K562 (cell line): ENCODE results near the gene PNPLA8. TPM values are rescaled to one million over a fixed set of nuclear protein-coding genes. Genes with fewer than 3 reads are reported as not detected.

Source experiments
- ATAC-seq: fragments of 200-7000 bp; cut with Tn5 transposase; 3 replicates; pipeline ENCODE4 v1.9.1; 2020; ENCODE audit warnings: moderate library complexity
- BruUV-seq: library from RNA; stranded (reverse); fragments of 400-500 nt; replicated peaks from 2 replicates; lab custom pipeline; 2021; lab: Mats Ljungman, UMichigan
- CTCF ChIA-PET: fragments of 300-600 bp; formaldehyde crosslinking; extraction: SDS; loops from one replicate; lab custom pipeline; 2021; ENCODE audit warnings: low intra/inter-chr PET ratio; lab: Yijun Ruan, JAX
- POLR2A ChIA-PET: fragments of 300-600, 350-650 bp; sonication (Branson Sonifier 250); formaldehyde crosslinking; extraction: SDS; loops from one replicate; lab custom pipeline; 2021; ENCODE audit warnings: antibody characterized with exemption, inconsistent platforms; lab: Yijun Ruan, JAX
- DNase-seq, 4 experiments: peaks; one replicate each; pipeline versions ENCODE4 v3.0.0 to v3.0.0-alpha.2; 2011 to 2018; ENCODE audit warnings: low spot score in 3 of 4, mixed read lengths in 3 of 4; ENCODE audit errors: extremely low read depth in 1 of 4
- FAIRE-seq: peaks from 2 replicates; lab custom pipeline; 2011; peaks lifted over from hg19 to GRCh38; lab: Jason Lieb, UNC
- H2AFZ ChIP-seq: 2 replicates; pipeline ENCODE4 v1.6.0; 2011; ENCODE audit warnings: low read depth, low read length, control low read depth, inconsistent platforms
- H3K27ac ChIP-seq: fragments of 200-600 bp; 3 replicates; pipeline ENCODE4 v1.8.0; 2011; ENCODE audit warnings: low read depth, mild to moderate bottlenecking, control low read depth, inconsistent platforms, low read length, moderate library complexity, mixed read lengths; ENCODE audit errors: extremely low read depth
- H3K27me3 ChIP-seq, 2 experiments: fragments of 300-600 bp in 1 of 2; 2 replicates in 1 of 2; 3 replicates in 1 of 2; pipeline versions ENCODE4 v1.6.0 to v1.8.0; 2011; ENCODE audit warnings: inconsistent platforms in 2 of 2, low read length in 2 of 2, mild to moderate bottlenecking in 1 of 2, mixed read lengths in 1 of 2, moderate library complexity in 1 of 2; ENCODE audit not compliant: control insufficient read depth in 2 of 2, insufficient read depth in 2 of 2
- H3K36me3 ChIP-seq: fragments of 300-600 bp; 3 replicates; pipeline ENCODE4 v1.8.0; 2011; ENCODE audit warnings: mild to moderate bottlenecking, low read length, inconsistent platforms; ENCODE audit not compliant: control insufficient read depth, insufficient read depth
- H3K4me1 ChIP-seq, 2 experiments: fragments of 200-600 bp in 1 of 2; replicated peaks in 1 of 2; 2 replicates in 1 of 2; 3 replicates in 1 of 2; pipeline versions ENCODE4 v1.5.1 to v1.8.0; 2011; ENCODE audit warnings: inconsistent platforms in 2 of 2, low read length in 2 of 2, mild to moderate bottlenecking in 1 of 2, mixed read lengths in 1 of 2, moderate library complexity in 1 of 2; ENCODE audit not compliant: control insufficient read depth in 2 of 2, insufficient read depth in 2 of 2
- H3K4me2 ChIP-seq: 2 replicates; pipeline ENCODE4 v1.6.1; 2011; ENCODE audit warnings: low read length, control low read depth, inconsistent platforms, mixed read lengths; ENCODE audit not compliant: insufficient read depth
- H3K4me3 ChIP-seq: fragments of 200-600 bp; sonication (generic), shearing (Covaris generic); 2 replicates; pipeline ENCODE4 v1.5.1; 2016; ENCODE audit warnings: control low read depth, inconsistent platforms
- H3K79me2 ChIP-seq: fragments of 200-600 bp; 3 replicates; pipeline ENCODE4 v1.8.0; 2011; ENCODE audit warnings: low read length, inconsistent platforms; ENCODE audit not compliant: control insufficient read depth, insufficient read depth
- H3K9ac ChIP-seq, 2 experiments: 2 replicates each; pipeline versions ENCODE4 v1.6.0 to v1.6.1; 2011; ENCODE audit warnings: low read depth in 2 of 2, low read length in 2 of 2, control low read depth in 1 of 2, inconsistent platforms in 1 of 2, mild to moderate bottlenecking in 1 of 2, mixed read lengths in 1 of 2; ENCODE audit not compliant: insufficient read depth in 1 of 2
- H3K9me1 ChIP-seq: one replicate; pipeline ENCODE4 v1.6.0; 2011; ENCODE audit warnings: inconsistent platforms, mild to moderate bottlenecking, low read length, moderate library complexity; ENCODE audit not compliant: control insufficient read depth, insufficient read depth
- H3K9me3 ChIP-seq: replicated peaks from 2 replicates; pipeline ENCODE4 v1.5.1; 2011; ENCODE audit warnings: low read depth, low read length, inconsistent platforms; ENCODE audit not compliant: control insufficient read depth, insufficient read depth
- H4K20me1 ChIP-seq: replicated peaks from 2 replicates; pipeline ENCODE4 v1.6.1; 2011; ENCODE audit warnings: low read length, inconsistent platforms, mixed read lengths; ENCODE audit not compliant: control insufficient read depth, insufficient read depth
- BCLAF1 ChIP-seq, 2 experiments: fragments of 450-650 bp in 1 of 2; IDR thresholded peaks; 2 replicates each; pipeline ENCODE4 v1.6.1; 2011 to 2017; ENCODE audit warnings: low read depth in 2 of 2, antibody characterized with exemption in 1 of 2, borderline replicate concordance in 1 of 2, low read length in 1 of 2, mild to moderate bottlenecking in 1 of 2, mixed read lengths in 1 of 2; ENCODE audit not compliant: control insufficient read depth in 1 of 2
- ETV6 ChIP-seq, 3 experiments: fragments of 150-350 bp in 1 of 3; sonication (generic) in 1 of 3; formaldehyde crosslinking in 1 of 3; IDR thresholded peaks; 2 replicates each; pipeline versions ENCODE4 v1.6.1 to v1.8.0; 2014 to 2022; ENCODE audit warnings: borderline replicate concordance in 2 of 3, low read depth in 2 of 3, antibody characterized with exemption in 1 of 3, low read length in 1 of 3, mild to moderate bottlenecking in 1 of 3, missing genetic modification reagents in 1 of 3
- GATAD2B ChIP-seq: fragments of 450-650 bp; IDR thresholded peaks from 2 replicates; pipeline ENCODE4 v1.6.1; 2017; ENCODE audit warnings: mild to moderate bottlenecking, borderline replicate concordance
- JUND ChIP-seq, 2 experiments: IDR thresholded peaks; 2 replicates in 1 of 2; 3 replicates in 1 of 2; pipeline ENCODE4 v1.6.1; 2011; ENCODE audit warnings: borderline replicate concordance in 2 of 2, low read depth in 2 of 2, low read length in 2 of 2, improper control_type of control experiment in 1 of 2, missing biosample characterization in 1 of 2, missing genetic modification characterization in 1 of 2, missing genetic modification reagents in 1 of 2
- KDM5B ChIP-seq: fragments of 200-600 bp; sonication (generic); IDR thresholded peaks from 2 replicates; pipeline ENCODE4 v1.6.1; 2012; ENCODE audit warnings: low read depth, mild to moderate bottlenecking, moderate library complexity, low read length, control low read depth, inconsistent platforms; ENCODE audit not compliant: insufficient replicate concordance
- PHF21A ChIP-seq: fragments of 450-650 bp; IDR thresholded peaks from 2 replicates; pipeline ENCODE4 v1.6.1; 2017; ENCODE audit warnings: low read depth, borderline replicate concordance
- PKNOX1 ChIP-seq: fragments of 450-650 bp; IDR thresholded peaks from 2 replicates; pipeline ENCODE4 v1.6.1; 2016
- SAFB ChIP-seq: fragments of 200-400 bp; formaldehyde crosslinking; IDR thresholded peaks from 2 replicates; pipeline ENCODE4 v1.6.1; 2017; ENCODE audit warnings: low read depth, low read length, borderline replicate concordance
- STAT5B ChIP-seq: fragments of 250-450 bp; sonication (Bioruptor Pico); IDR thresholded peaks from 2 replicates; pipeline ENCODE4 v1.8.0; 2021; ENCODE audit warnings: mild to moderate bottlenecking, inconsistent platforms
- USF1 ChIP-seq: sonication (generic); formaldehyde crosslinking; IDR thresholded peaks from 2 replicates; pipeline ENCODE4 v1.9.0; 2022; ENCODE audit warnings: mild to moderate bottlenecking, missing genetic modification reagents
- WGBS: fragments of 100-300 bp; shearing (Covaris generic); methylation state at CpG from one replicate; pipeline ENCODE4 v1.1.6; 2016; ENCODE audit warnings: low coverage, mixed read lengths; ENCODE audit not compliant: insufficient coverage; ENCODE audit errors: missing lambda C conversion rate; 5-methylcytosine and 5-hydroxymethylcytosine counted together
- in situ Hi-C: fragments of 300-500 bp; cut with MboI; formaldehyde crosslinking; loops from 4 replicates; pipeline ENCODE4 v1.15.0; 2018; ENCODE audit warnings: inconsistent platforms, mixed read lengths
- intact Hi-C: fragments of 100-400 bp; cut with micrococcal nuclease; formaldehyde crosslinking; loops from 2 replicates; pipeline ENCODE4 v1.14.2; 2022
- polyA plus RNA-seq, 8 experiments: library from polyadenylated mRNA; depleted of rRNA in 4 of 8; stranded (reverse) in 5 of 8; unstranded in 3 of 8; fragments of >200 nt; fragmentation: Nextera tagmentation in 2 of 8; fragmentation: Illumina TruSeq in 1 of 8; extraction: Ambion mirVana in 2 of 8; extraction: Trizol in 1 of 8; gene quantifications; 2 replicates each; pipeline versions ENCODE4 v1.2.1 to v1.2.3, GENCODE V29; 2011 to 2014; ENCODE audit warnings: inconsistent platforms in 1 of 8, missing spikeins in 1 of 8
- total RNA-seq, 7 experiments: library from RNA; depleted of rRNA in 6 of 7; stranded (reverse); fragments of >200 nt in 6 of 7; fragmentation: Illumina TruSeq in 2 of 7; extraction: Trizol in 2 of 7; gene quantifications; 2 replicates each; pipeline versions ENCODE4 v1.2.1 to v1.2.3, GENCODE V29; 2011 to 2021; ENCODE audit warnings: low replicate concordance in 1 of 7
- TF ChIP-seq, protein P1 (sequence below): fragments of 450-650 bp; formaldehyde crosslinking; conservative IDR thresholded peaks from 2 replicates; pipeline ENCODE4 v1.4.0; 2022; ENCODE audit warnings: mild to moderate bottlenecking, missing genetic modification characterization
- TF ChIP-seq, protein P2 (sequence below): fragments of 450-650 bp; IDR thresholded peaks from 2 replicates; pipeline ENCODE4 v1.6.1; 2014; ENCODE audit warnings: low read depth, mild to moderate bottlenecking, moderate library complexity, borderline replicate concordance

Gene PNPLA8
- total and polyA plus RNA-seq, 9 of the 15 experiments (the other 6 are each of a cell fraction or from before 2014, with no cell fraction given) = 12.8 to 27.6 (median 16.3) TPM

GRCh38 chr7:108559253-108559652, 33.3 kb upstream of the PNPLA8 start:
- H3K27ac ChIP-seq = no peak overlapping the region
- peaks cover 14% of the 10 kb centered on the region for H3K9me3 ChIP-seq
- no peaks in the 10 kb centered on the region for H3K79me2 ChIP-seq
- in situ Hi-C loops (no loop called here), intact Hi-C loops (no loop called here)
- ATAC-seq (no peak), DNase-seq (no peak), FAIRE-seq (no peak)
- no TSS peak for BruUV-seq
- no peaks in the 10 kb centered on the region for H3K9me1 ChIP-seq
- no peak overlapping the region for H3K4me3 ChIP-seq
- ChIA-PET CTCF (no interaction called here), POLR2A (interaction anchor here (1.1 to 2.5 kb wide), 2 partner anchors 10 to 11 kb away, joined by 10 to 11 read pairs; partner anchors contain the start of genes DNAJB9 and THAP5)
- peaks cover 12% of the 10 kb centered on the region; the same call in 1 of the 3 replicates for H3K36me3 ChIP-seq
- 61% methylated on average over 4 of the region's 4 CpGs for WGBS
- H3K9ac ChIP-seq = no peak overlapping the region
- no peak overlapping the region for H3K4me2 ChIP-seq
- TF ChIP-seq JUND (IDR thresholded peaks at IDR 0.05; ENCODE audit: borderline replicate concordance, low read depth, low read length) (no peak), JUND (tag; IDR thresholded peaks at IDR 0.05; ENCODE audit: borderline replicate concordance, low read depth, low read length) (no peak), ETV6 (IDR thresholded peaks at IDR 0.05; ENCODE audit: borderline replicate concordance in 1 of 2, low read depth in 2 of 2, low read length in 1 of 2) (no peak), ETV6 (CRISPR knock-in tag; IDR thresholded peaks at IDR 0.05; ENCODE audit: borderline replicate concordance) (no peak), GATAD2B (no peak), BCLAF1 (IDR thresholded peaks at IDR 0.05; ENCODE audit: borderline replicate concordance in 1 of 2, control insufficient read depth in 1 of 2, low read depth in 2 of 2, low read length in 1 of 2) (no peak), PKNOX1 (no peak), USF1 (no peak), SAFB (no peak), PHF21A (no peak), KDM5B (no peak), STAT5B (no peak)
- TF ChIP-seq, protein P1, sequence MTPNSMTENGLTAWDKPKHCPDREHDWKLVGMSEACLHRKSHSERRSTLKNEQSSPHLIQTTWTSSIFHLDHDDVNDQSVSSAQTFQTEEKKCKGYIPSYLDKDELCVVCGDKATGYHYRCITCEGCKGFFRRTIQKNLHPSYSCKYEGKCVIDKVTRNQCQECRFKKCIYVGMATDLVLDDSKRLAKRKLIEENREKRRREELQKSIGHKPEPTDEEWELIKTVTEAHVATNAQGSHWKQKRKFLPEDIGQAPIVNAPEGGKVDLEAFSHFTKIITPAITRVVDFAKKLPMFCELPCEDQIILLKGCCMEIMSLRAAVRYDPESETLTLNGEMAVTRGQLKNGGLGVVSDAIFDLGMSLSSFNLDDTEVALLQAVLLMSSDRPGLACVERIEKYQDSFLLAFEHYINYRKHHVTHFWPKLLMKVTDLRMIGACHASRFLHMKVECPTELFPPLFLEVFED (CRISPR knock-in tag) = no peak
- TF ChIP-seq, protein P2, sequence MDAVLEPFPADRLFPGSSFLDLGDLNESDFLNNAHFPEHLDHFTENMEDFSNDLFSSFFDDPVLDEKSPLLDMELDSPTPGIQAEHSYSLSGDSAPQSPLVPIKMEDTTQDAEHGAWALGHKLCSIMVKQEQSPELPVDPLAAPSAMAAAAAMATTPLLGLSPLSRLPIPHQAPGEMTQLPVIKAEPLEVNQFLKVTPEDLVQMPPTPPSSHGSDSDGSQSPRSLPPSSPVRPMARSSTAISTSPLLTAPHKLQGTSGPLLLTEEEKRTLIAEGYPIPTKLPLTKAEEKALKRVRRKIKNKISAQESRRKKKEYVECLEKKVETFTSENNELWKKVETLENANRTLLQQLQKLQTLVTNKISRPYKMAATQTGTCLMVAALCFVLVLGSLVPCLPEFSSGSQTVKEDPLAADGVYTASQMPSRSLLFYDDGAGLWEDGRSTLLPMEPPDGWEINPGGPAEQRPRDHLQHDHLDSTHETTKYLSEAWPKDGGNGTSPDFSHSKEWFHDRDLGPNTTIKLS = no peak
- H3K4me1 ChIP-seq = no peaks in the 10 kb centered on the region
- no peak overlapping the region for H2AFZ ChIP-seq
- no peaks in the 10 kb centered on the region for H3K27me3 ChIP-seq
- H4K20me1 ChIP-seq = no peaks in the 10 kb centered on the region
